Thyroid gland (tissue), 4 donors: Measurements from ENCODE around the gene CTTNBP2NL.

Experiments
- POLR2A ChIP-seq, 2 donors: fragments of 450-650 bp; IDR thresholded peaks; one replicate each; pipeline ENCODE4 v1.6.1; 2017; ENCODE audit warnings: antibody characterized with exemption in 2 of 2, mild to moderate bottlenecking in 2 of 2, moderate library complexity in 1 of 2
- TF ChIP-seq, protein P1 (sequence below), 6 experiments: fragments of 200-600 bp in 3 of 6; fragments of 450-650 bp in 3 of 6; sonication (generic) in 3 of 6; IDR thresholded peaks; one replicate each; pipeline ENCODE4 v1.5.1; 2016 to 2019; ENCODE audit warnings: antibody characterized with exemption in 6 of 6, mild to moderate bottlenecking in 2 of 6, inconsistent platforms in 1 of 6, moderate library complexity in 1 of 6

DNA sequence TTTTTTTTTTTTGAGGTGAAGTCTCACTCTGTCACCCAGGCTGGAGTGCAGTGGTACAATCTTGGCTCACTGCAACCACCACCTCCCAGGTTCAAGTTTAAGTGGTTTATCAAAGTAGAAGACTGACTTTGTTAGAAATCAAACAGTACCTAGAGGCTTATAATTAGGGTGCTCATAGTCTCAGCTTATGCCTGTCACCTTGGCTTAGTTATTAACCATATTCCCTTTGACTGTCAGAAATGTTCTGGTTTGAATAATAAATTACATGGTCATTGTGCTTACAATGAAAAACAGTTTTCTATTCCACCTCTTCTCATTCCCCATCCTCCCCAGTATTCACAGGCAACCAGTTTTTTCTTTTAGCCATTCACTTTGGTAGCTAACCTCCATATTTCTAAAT is 54.8 kb downstream of the CTTNBP2NL start:
- TF ChIP-seq, protein P1, sequence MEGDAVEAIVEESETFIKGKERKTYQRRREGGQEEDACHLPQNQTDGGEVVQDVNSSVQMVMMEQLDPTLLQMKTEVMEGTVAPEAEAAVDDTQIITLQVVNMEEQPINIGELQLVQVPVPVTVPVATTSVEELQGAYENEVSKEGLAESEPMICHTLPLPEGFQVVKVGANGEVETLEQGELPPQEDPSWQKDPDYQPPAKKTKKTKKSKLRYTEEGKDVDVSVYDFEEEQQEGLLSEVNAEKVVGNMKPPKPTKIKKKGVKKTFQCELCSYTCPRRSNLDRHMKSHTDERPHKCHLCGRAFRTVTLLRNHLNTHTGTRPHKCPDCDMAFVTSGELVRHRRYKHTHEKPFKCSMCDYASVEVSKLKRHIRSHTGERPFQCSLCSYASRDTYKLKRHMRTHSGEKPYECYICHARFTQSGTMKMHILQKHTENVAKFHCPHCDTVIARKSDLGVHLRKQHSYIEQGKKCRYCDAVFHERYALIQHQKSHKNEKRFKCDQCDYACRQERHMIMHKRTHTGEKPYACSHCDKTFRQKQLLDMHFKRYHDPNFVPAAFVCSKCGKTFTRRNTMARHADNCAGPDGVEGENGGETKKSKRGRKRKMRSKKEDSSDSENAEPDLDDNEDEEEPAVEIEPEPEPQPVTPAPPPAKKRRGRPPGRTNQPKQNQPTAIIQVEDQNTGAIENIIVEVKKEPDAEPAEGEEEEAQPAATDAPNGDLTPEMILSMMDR (IDR thresholded peaks at IDR 0.05): no peak
- no peak for TF ChIP-seq POLR2A (IDR thresholded peaks at IDR 0.05)
